IPS-NIHi7 (cell line): ENCODE measurements around the gene EPN1.
A peak's percentile ranks its signal among the peaks of the same experiment; 100 is the strongest.

Experiments used
- DNase-seq: peaks from one replicate; pipeline ENCODE4 v3.0.0; 2012; ENCODE audit warnings: mixed read lengths; ENCODE audit errors: extremely low spot score

EPN1 gene

GRCh38 chr19:55674841-55675660 is at the start of gene EPN1:
TSS of gene EPN1 (plus strand) at chr19:55675226. CDS start at chr19:55678628, 3,402 bp downstream.
- DNase-seq: peak; percentile 98

- no peak for DNase-seq
Observed at GRCh38 chr19:55626350-55626749, 48.7 kb upstream of the EPN1 start.

GRCh38 chr19:55632463-55632834 is 42.6 kb upstream of the EPN1 start:
- peak; percentile 52 for DNase-seq

- DNase-seq: no peak
Observed at GRCh38 chr19:55633861-55634260, 41.2 kb upstream of the EPN1 start.

GRCh38 chr19:55635334-55635717 is 39.7 kb upstream of the EPN1 start:
- DNase-seq: no peak

- DNase-seq: no peak
Observed at GRCh38 chr19:55635856-55636440, 39.1 kb upstream of the EPN1 start.

- no peak for DNase-seq
Observed at GRCh38 chr19:55636723-55637122, 38.3 kb upstream of the EPN1 start.

- DNase-seq: no peak
Observed at GRCh38 chr19:55637534-55637933, 37.5 kb upstream of the EPN1 start.

- DNase-seq: no peak
Observed at GRCh38 chr19:55638864-55639359, 36.1 kb upstream of the EPN1 start.

GRCh38 chr19:55640043-55640576 is 34.9 kb upstream of the EPN1 start:
- no peak for DNase-seq

- peak; percentile 71 for DNase-seq
Observed at GRCh38 chr19:55640577-55641425, 34.2 kb upstream of the EPN1 start, which contains the start of gene ZNF580. TSS of gene ZNF580 (plus strand) at chr19:55641002. CDS start at chr19:55642509, 1,507 bp downstream.

- DNase-seq: no peak
Observed at GRCh38 chr19:55641426-55642152, 33.4 kb upstream of the EPN1 start.

- no peak for DNase-seq
Observed at GRCh38 chr19:55642153-55643002, 32.6 kb upstream of the EPN1 start.

- peak; percentile 73 for DNase-seq
Observed at GRCh38 chr19:55643003-55643886, 31.8 kb upstream of the EPN1 start, which contains the start of gene ZNF581. TSS of gene ZNF581 (plus strand) at chr19:55643649. CDS start at chr19:55644572, 923 bp downstream.

- DNase-seq: no peak
Observed at GRCh38 chr19:55643887-55644176, 31.2 kb upstream of the EPN1 start.

GRCh38 chr19:55644191-55644833 is 30.7 kb upstream of the EPN1 start:
- no peak for DNase-seq

GRCh38 chr19:55644842-55645511 is 30.0 kb upstream of the EPN1 start:
- no peak for DNase-seq

GRCh38 chr19:55645512-55645881 is 29.5 kb upstream of the EPN1 start:
- no peak for DNase-seq
